ENCODE data around the gene CDC45.
"Not testable (repeated sequence)": the region's sequence is repeated elsewhere in the genome, so short reads cannot be mapped to it uniquely, and the experiment has no call there.

The CDC45 gene

DNA sequence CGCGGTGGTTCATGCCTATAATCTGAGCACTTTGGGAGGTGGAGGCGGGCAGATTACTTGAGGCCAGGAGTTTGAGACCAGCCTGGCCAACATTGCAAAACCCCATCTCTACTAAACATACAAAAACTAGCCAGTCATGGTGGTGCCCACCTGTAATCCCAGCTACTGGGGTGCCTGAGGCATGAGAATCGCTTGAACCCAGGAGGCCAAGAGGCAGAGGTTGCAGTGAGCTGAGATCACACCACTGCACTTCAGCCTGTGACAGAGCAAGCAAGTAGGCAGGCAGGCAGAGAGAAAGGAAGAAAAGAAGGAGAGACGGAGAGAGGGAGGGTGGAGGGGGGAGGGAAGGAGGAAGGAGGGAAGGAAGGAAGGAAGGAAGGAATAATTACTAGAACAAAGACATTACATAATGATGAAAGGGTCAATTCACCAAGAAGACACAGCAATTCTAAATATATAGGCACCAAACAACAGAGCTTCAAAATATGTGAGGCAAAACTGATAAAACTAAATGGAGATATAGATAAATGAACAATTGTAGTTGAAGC, 58.3 kb downstream of the CDC45 start:
- DNase-seq: no peak
- Histone ChIP-seq H3K27me3 (replicated peaks) (no peaks in the 10 kb centered on the region), H3K27ac (no peak overlapping the region), H3K36me3 (replicated peaks) (no peaks in the 10 kb centered on the region), H3K4me3 (ENCODE audit: low read depth, low read length) (no peak overlapping the region)
- in situ Hi-C loops (cut with HindIII; ENCODE audit: low pct_ligation_motif_present, low sequenced_read_pairs): no loop called here
- TF ChIP-seq, protein P1, sequence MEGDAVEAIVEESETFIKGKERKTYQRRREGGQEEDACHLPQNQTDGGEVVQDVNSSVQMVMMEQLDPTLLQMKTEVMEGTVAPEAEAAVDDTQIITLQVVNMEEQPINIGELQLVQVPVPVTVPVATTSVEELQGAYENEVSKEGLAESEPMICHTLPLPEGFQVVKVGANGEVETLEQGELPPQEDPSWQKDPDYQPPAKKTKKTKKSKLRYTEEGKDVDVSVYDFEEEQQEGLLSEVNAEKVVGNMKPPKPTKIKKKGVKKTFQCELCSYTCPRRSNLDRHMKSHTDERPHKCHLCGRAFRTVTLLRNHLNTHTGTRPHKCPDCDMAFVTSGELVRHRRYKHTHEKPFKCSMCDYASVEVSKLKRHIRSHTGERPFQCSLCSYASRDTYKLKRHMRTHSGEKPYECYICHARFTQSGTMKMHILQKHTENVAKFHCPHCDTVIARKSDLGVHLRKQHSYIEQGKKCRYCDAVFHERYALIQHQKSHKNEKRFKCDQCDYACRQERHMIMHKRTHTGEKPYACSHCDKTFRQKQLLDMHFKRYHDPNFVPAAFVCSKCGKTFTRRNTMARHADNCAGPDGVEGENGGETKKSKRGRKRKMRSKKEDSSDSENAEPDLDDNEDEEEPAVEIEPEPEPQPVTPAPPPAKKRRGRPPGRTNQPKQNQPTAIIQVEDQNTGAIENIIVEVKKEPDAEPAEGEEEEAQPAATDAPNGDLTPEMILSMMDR (IDR thresholded peaks at IDR 0.05; ENCODE audit: low read depth, low read length, missing control alignments): no peak

DNA sequence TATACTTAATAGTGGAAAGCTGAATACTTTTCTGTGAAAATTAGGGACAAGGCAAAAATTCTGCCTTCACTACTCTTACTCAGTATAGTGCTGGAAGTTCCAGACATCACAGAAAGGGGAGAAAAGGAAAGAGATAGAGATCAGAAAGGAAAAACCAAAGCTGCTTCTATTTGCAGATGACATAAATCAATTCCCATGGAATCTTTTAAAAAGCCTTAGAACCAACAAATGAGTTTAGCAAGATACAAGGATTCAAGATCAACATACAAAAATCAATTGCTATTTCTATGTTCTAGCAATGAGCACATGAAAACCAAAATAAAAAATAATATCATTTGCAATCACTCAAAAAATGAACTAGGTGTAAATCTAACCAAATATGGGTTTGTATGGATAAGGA, 60.7 kb downstream of the CDC45 start:
- Histone ChIP-seq H3K4me3 (ENCODE audit: low read depth, low read length) (no peak overlapping the region), H3K36me3 (replicated peaks) (no peaks in the 10 kb centered on the region), H3K27me3 (replicated peaks) (no peaks in the 10 kb centered on the region), H3K27ac (no peak overlapping the region)
- TF ChIP-seq, protein P1 (IDR thresholded peaks at IDR 0.05; ENCODE audit: low read depth, low read length, missing control alignments): no peak
- in situ Hi-C loops (cut with HindIII; ENCODE audit: low pct_ligation_motif_present, low sequenced_read_pairs): no loop called here
- no peak for DNase-seq

DNA sequence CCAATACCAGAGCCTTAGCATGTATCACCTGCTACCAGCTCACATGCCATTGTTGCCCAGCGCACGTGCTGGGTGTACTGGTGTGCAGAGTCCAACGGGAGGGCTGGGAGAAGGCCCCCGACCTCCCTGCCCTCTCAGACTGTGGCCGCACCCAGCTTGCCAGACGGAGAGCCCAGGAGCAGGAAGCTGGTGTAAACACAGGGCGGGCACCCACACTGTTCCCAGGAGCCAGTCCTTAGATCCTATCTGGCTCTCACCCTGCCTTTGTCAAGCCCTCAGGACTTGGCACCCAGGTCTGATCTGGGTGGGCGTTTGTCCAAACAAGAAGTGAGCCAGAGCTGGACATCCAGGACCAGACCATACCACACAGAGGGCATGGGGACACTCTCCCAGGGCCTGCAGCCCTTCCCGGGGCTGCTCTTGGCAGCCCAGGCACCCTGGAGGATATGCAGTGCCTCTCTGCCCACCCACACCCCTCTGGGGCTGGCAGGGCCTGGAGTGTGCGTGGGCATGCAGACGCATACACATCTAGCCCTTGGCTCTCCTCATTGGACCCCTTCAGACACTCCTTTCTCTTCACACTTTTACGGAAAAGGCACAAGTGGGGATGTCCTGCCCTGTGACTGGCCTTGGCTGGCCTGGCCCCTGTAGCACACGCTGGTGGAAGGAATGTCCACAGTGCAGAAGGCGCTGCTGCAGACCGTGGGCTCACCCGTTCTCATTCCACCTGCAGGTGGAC, 64.4 kb downstream of the CDC45 start:
- Histone ChIP-seq H3K27ac (no peak overlapping the region), H3K36me3 (replicated peaks) (no peaks in the 10 kb centered on the region), H3K4me3 (ENCODE audit: low read depth, low read length) (no peak overlapping the region), H3K27me3 (replicated peaks) (no peaks in the 10 kb centered on the region)
- no peak for DNase-seq
- in situ Hi-C loops (cut with HindIII; ENCODE audit: low pct_ligation_motif_present, low sequenced_read_pairs): no loop called here
- TF ChIP-seq, protein P1 (IDR thresholded peaks at IDR 0.05; ENCODE audit: low read depth, low read length, missing control alignments): no peak

DNA sequence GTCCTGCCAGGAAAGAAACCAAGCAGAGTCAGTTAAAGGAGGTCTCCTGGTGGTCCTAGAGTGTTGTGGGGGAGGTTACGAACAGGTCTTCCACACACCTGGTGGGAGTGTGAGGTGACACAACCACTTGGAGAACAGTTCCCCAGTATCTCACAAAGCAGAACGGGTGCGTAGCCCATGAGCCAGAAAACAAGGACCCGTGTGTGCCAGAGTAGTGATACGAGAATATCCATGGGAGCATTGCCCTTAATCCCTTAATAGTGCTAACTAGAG, 66.2 kb downstream of the CDC45 start:
- H3K27me3 ChIP-seq (replicated peaks): no peaks in the 10 kb centered on the region
- H3K4me3 ChIP-seq (ENCODE audit: low read depth, low read length): no peak overlapping the region
- no peak for DNase-seq
- in situ Hi-C loops (cut with HindIII; ENCODE audit: low pct_ligation_motif_present, low sequenced_read_pairs): no loop called here
- TF ChIP-seq, protein P1 (IDR thresholded peaks at IDR 0.05; ENCODE audit: low read depth, low read length, missing control alignments): no peak
- no peaks in the 10 kb centered on the region for H3K36me3 ChIP-seq (replicated peaks)
- no peak overlapping the region for H3K27ac ChIP-seq

DNA sequence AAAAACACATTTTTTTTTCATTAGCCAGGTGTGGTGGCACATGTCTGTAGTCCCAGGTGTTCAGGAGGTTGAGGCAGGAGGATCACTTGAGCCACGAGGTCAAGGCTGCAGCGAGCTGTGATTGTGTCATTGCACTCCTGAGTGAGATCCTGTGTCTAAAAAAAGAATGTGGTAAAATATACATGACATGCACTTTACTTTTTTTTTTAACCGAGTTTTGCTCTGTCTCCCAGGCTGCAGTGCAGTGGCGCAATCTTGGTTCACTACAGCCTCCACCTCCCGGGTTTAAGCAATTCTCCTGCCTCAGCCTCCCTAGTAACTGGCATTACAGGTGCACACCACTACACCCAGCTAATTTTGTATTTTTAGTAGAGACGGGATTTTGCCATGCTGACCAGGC, 67.0 kb downstream of the CDC45 start:
- Histone ChIP-seq H3K27me3 (replicated peaks) (no peaks in the 10 kb centered on the region), H3K36me3 (replicated peaks) (no peaks in the 10 kb centered on the region), H3K27ac (no peak overlapping the region), H3K4me3 (ENCODE audit: low read depth, low read length) (no peak overlapping the region)
- in situ Hi-C loops (cut with HindIII; ENCODE audit: low pct_ligation_motif_present, low sequenced_read_pairs): no loop called here
- no peak for DNase-seq
- TF ChIP-seq, protein P1 (IDR thresholded peaks at IDR 0.05; ENCODE audit: low read depth, low read length, missing control alignments): no peak

DNA sequence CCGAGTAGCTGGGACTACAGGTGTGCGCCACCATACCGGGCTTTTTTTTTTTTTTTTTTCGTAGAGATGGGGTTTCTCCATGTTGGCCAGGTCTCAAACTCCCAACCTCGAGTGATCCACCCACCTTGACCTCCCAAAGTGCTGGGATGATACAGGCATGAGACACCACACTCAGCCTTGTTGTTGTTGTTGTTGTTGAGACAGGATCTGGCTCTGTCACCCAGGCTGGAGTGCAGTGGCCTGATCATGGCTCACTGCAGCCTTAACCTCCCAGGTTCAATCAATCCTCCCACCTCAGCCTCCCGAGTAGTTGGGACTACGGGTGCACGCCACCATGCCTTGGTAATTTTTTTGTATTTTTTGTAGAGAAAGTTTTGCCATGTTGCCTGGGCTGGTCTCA, 67.9 kb downstream of the CDC45 start:
- in situ Hi-C loops (cut with HindIII; ENCODE audit: low pct_ligation_motif_present, low sequenced_read_pairs): no loop called here
- TF ChIP-seq, protein P1 (IDR thresholded peaks at IDR 0.05; ENCODE audit: low read depth, low read length, missing control alignments): no peak
- Histone ChIP-seq H3K27ac (no peak overlapping the region), H3K4me3 (ENCODE audit: low read depth, low read length) (no peak overlapping the region), H3K27me3 (replicated peaks) (no peaks in the 10 kb centered on the region), H3K36me3 (replicated peaks) (no peaks in the 10 kb centered on the region)
- DNase-seq: no peak

DNA sequence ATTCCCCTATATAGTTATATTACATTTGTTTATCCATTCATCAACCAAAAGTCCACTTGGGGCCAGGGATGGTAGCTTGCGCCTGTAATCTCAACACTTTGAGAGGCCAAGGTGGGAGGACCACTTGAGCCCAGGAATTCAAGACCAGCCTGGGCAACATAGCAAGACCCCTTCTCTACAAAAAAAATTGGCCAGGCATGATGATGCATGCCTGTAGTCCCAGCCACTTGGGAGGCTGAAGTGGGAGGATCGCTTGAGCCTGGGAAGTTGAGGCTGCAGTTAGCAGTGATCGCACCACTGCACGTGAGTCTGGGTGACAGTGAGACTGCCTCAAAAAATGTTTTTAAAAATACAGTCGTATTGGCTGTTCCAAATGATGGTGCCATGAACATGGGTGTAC, 68.7 kb downstream of the CDC45 start:
- in situ Hi-C loops (cut with HindIII; ENCODE audit: low pct_ligation_motif_present, low sequenced_read_pairs); H3K36me3 ChIP-seq (replicated peaks); H3K27me3 ChIP-seq (replicated peaks); H3K27ac ChIP-seq; DNase-seq; H3K4me3 ChIP-seq (ENCODE audit: low read depth, low read length): not testable (repeated sequence)

Measured in brain microvascular endothelial cell (primary cell).